NOMO-1 treated with dmso at 0.1 percent for 144 hours (cell line): Measurements from ENCODE around the gene GLB1L.
A peak's percentile ranks its signal among the peaks of the same experiment; 100 is the strongest.

Experiments used
- DNase-seq: peaks from one replicate; lab custom pipeline; 2025; ENCODE audit not compliant: unreplicated experiment; lab: John Stamatoyannopoulos, UW

GLB1L gene

GRCh38 chr2:219253753-219254589 is 8.7 kb upstream of the GLB1L start, which contains the start of gene TUBA4A:
Gene TUBA4A, minus strand, starts transcription at chr2:219253918. Its CDS starts 60 bp downstream, at chr2:219253858.
- DNase-seq, result peak; percentile 49

- DNase-seq, result peak; percentile 43
These were observed 7.9 kb upstream of the GLB1L start, which contains the start of gene TUBA4B for GRCh38 chr2:219252900-219253752. Gene TUBA4B, plus strand, starts transcription at chr2:219253243. Its CDS starts 165 bp downstream, at chr2:219253408.

- no peak for DNase-seq
These were observed 7.3 kb upstream of the GLB1L start for GRCh38 chr2:219252570-219252899.

- DNase-seq, result no peak
These were observed 6.8 kb upstream of the GLB1L start for GRCh38 chr2:219252084-219252483.

- DNase-seq, result no peak
These were observed 6.4 kb upstream of the GLB1L start for GRCh38 chr2:219251656-219252055.

GRCh38 chr2:219250049-219250781 is 5.0 kb upstream of the GLB1L start:
- DNase-seq, result peak; percentile 54

GRCh38 chr2:219249203-219249980 is 4.1 kb upstream of the GLB1L start:
- peak; percentile 66 for DNase-seq

- no peak for DNase-seq
These were observed 3.6 kb upstream of the GLB1L start for GRCh38 chr2:219248845-219249202.

GRCh38 chr2:219247678-219248642 is 2.7 kb upstream of the GLB1L start:
- DNase-seq, result no peak

- no peak for DNase-seq
These were observed 1.3 kb upstream of the GLB1L start for GRCh38 chr2:219246559-219246958.

- no peak for DNase-seq
These were observed 621 bp upstream of the GLB1L start for GRCh38 chr2:219245899-219246230.

GRCh38 chr2:219244789-219245147 is 476 bp downstream of the GLB1L start:
- no peak for DNase-seq

- DNase-seq, result peak; percentile 51
These were observed 1.9 kb downstream of the GLB1L start for GRCh38 chr2:219243291-219243761.

GRCh38 chr2:219234331-219234730 is 10.9 kb downstream of the GLB1L start:
- no peak for DNase-seq

- DNase-seq, result peak; percentile 42
These were observed 15.1 kb downstream of the GLB1L start for GRCh38 chr2:219230059-219230540.

GRCh38 chr2:219229305-219230058 is 15.8 kb downstream of the GLB1L start, which contains the start of the genes ANKZF1 and ATG9A:
Gene ANKZF1, plus strand, starts transcription at chr2:219229806. Its CDS starts 452 bp downstream, at chr2:219230258.
Gene ATG9A, minus strand, starts transcription at chr2:219229636. Its CDS starts 1,612 bp downstream, at chr2:219228024.
- peak; percentile 99 for DNase-seq

GRCh38 chr2:219228911-219229304 is 16.3 kb downstream of the GLB1L start:
- DNase-seq, result no peak
